Mesothelial cell of epicardium (in vitro differentiated cells): ENCODE data around the gene TIMM50. TPM values are rescaled to one million over a fixed set of nuclear protein-coding genes. Genes with fewer than 3 reads are reported as not detected.

ENCODE experiments used
- DNase-seq, 2 experiments: peaks; one replicate each; pipeline ENCODE4 v3.0.0; 2021; ENCODE audit warnings: low spot score in 2 of 2; ENCODE audit not compliant: unreplicated experiment in 2 of 2
- H3K27ac Mint-ChIP-seq: 2 replicates; pipeline ENCODE4 v1.8.0; 2021; ENCODE audit warnings: mixed read lengths
- H3K27me3 Mint-ChIP-seq: 2 replicates; pipeline ENCODE4 v1.8.0; 2021; ENCODE audit warnings: low read depth, mixed read lengths
- H3K36me3 Mint-ChIP-seq: 2 replicates; pipeline ENCODE4 v1.8.0; 2021; ENCODE audit warnings: mixed read lengths
- H3K4me1 Mint-ChIP-seq: 2 replicates; pipeline ENCODE4 v1.8.0; 2021; ENCODE audit warnings: mixed read lengths
- H3K4me3 Mint-ChIP-seq: 2 replicates; pipeline ENCODE4 v1.8.0; 2021; ENCODE audit warnings: mild to moderate bottlenecking, moderate library complexity, mixed read lengths
- H3K9me3 Mint-ChIP-seq: 2 replicates; pipeline ENCODE4 v1.8.0; 2021; ENCODE audit warnings: mixed read lengths
- total RNA-seq: library from RNA; stranded (reverse); gene quantifications from 3 replicates; pipeline ENCODE4 v1.2.1, GENCODE V29; 2021
- TF ChIP-seq, protein P1 (sequence below): fragments of 200-600 bp; sonication (generic); IDR thresholded peaks from one replicate; pipeline ENCODE4 v1.5.0; 2021; ENCODE audit warnings: antibody characterized with exemption; ENCODE audit not compliant: unreplicated experiment

Gene TIMM50
- total RNA-seq, 1 donor from 2014 or later = 70.7 TPM

DNA sequence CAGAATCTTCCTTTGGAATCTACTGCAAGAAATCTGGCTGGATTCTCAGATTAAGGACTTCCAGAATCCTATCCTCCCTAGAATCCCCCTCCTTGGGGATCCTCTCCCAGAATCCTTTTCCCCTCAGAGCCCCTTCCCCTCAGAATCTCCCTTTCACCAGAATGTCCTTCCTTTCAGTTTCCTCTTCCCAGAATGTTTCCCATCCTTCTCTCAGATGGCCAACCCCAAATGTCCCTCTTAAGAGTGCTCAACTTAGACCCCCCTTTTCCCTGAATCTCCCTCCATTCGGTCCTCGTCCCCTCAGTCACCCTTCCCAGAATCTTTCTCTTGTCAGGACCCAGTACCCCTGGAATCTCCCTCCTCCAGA, 44.3 kb upstream of the TIMM50 start:
- Mint-ChIP-seq H3K4me3 (peak overlapping the region; percentile 100), H3K4me1 (peaks cover 23% of the 10 kb centered on the region), H3K27ac (peak overlapping the region; percentile 99), H3K27me3 (no peaks in the 10 kb centered on the region), H3K9me3 (no peaks in the 10 kb centered on the region), H3K36me3 (peaks cover 16% of the 10 kb centered on the region)
- TF ChIP-seq, protein P1, sequence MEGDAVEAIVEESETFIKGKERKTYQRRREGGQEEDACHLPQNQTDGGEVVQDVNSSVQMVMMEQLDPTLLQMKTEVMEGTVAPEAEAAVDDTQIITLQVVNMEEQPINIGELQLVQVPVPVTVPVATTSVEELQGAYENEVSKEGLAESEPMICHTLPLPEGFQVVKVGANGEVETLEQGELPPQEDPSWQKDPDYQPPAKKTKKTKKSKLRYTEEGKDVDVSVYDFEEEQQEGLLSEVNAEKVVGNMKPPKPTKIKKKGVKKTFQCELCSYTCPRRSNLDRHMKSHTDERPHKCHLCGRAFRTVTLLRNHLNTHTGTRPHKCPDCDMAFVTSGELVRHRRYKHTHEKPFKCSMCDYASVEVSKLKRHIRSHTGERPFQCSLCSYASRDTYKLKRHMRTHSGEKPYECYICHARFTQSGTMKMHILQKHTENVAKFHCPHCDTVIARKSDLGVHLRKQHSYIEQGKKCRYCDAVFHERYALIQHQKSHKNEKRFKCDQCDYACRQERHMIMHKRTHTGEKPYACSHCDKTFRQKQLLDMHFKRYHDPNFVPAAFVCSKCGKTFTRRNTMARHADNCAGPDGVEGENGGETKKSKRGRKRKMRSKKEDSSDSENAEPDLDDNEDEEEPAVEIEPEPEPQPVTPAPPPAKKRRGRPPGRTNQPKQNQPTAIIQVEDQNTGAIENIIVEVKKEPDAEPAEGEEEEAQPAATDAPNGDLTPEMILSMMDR = no peak
- no peak for DNase-seq

DNA sequence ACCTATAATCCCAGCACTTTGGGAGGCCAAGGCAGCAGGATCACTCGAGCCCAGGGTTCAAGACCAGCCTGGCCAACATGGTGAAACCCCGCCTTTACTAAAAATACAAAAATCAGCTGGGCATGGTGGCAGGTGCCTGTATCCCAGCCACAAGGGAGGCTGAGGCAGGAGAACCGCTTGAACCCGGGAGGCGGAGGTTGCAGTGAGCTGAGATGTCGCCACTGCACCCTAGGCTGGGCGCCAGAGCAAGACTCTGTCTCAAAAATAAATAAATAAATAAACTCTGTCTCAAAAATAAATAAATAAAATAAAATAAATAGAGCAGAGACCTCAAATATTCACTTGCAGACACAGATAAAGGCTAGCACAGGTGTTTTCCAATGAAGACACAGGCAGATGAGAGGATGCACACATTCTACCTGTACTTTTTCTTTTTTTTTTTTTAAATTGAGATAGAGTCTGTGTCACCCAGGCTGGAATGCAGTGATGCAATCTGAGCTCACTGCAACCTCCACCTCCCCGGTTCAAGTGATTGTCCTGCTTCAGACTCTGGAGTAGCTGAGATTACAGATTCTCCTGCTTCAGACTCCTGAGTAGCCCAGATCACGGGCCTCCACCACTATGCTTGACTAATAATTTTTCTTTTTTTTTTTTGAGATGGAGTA, 42.2 kb upstream of the TIMM50 start:
- Mint-ChIP-seq H3K27ac (no peak overlapping the region), H3K4me3 (no peak overlapping the region), H3K36me3 (peaks cover 8% of the 10 kb centered on the region), H3K27me3 (no peaks in the 10 kb centered on the region), H3K9me3 (no peaks in the 10 kb centered on the region), H3K4me1 (peaks cover 23% of the 10 kb centered on the region)
- no peak for DNase-seq
- TF ChIP-seq, protein P1 = no peak

DNA sequence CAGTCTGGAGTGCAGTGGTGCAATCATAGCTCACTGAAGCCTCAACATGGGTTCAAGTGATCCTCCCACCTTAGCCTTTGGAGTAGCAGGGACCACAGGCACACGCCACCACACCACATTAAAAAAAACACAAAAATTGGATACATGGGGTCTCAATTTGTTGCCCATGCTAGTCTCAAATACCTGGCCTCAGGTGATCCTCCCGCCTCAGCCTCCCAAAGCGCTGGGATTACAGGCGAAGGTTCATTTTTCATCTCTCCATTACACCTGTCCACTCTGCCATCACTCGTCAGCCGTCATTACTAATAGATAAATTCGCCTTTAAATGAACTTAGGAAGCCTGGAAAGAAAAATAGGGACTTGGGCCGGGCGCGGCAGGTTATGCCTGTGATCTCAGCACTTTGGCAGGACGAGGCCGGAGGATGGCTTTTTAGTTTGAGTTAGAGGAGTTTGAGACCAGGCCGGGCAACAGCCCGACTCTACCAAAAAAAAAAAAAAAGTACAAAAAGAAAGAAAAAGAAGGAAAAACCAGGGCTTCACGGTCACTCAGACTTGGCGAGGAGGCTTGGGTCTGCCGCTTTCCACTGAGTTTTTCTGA, 35.9 kb upstream of the TIMM50 start:
- H3K36me3 Mint-ChIP-seq = peaks cover 14% of the 10 kb centered on the region
- peak overlapping the region; percentile 92 for H3K4me3 Mint-ChIP-seq

DNA sequence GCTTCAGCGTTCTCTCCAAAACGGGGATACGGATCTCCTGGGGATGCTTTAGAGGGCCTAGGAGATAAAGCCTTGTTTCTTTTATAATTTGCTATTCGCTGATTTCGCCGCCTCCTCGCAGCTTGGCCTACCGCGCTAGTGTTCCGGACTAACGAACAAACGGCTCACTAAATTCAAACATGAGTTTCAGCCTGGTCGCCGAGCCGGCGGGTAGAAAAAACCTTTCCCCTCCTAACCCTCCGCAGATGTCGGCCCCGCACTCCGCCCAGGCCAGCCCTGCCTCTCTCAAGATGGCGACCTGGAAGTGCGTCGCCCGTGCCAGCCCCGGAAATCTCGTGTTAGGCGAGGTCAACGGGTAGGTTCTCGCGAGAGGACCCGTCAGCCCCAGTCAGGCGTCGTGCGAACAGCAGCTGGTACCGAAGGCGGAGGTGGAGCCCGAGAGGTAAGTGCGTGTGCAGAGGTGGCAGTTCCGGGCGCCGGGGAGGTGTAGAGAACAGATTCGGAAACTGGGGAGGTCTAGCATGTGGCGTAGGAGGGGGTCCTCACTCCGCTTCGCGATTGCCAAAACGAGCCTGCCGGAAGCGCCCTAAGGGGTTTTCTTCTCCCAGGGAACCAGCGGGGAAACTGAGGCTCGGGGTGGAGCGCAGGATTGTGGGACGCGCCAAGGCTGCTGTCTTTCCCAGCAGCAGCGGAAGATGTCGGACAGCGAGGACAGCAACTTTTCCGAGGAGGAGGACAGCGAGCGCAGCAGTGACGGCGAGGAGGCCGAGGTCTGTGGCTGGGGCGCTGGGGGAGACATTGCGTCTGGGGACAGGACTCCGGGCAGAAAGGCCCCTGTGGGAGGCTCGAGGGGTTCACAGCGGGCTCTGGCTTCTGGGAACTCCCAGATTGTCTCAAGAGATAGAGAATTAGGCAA, 35.2 kb upstream of the TIMM50 start, which contains the start of gene SUPT5H:
Gene SUPT5H (plus strand): TSS at position 387 of the 916 bp plus-strand sequence. CDS start 309 bp downstream, at position 696.
- peak; percentile 84 to 92 for DNase-seq
- Mint-ChIP-seq H3K4me3 (peak within 1 kb of the TSS; percentile 92), H3K9me3 (no peaks in the 10 kb centered on the region), H3K27ac (peak within 1 kb of the TSS; percentile 97), H3K27me3 (no peaks in the 10 kb centered on the region), H3K4me1 (peaks cover 26% of the 10 kb centered on the region), H3K36me3 (peaks cover 14% of the 10 kb centered on the region)
- TF ChIP-seq, protein P1 = no peak

More for the DNA sequence above, 35.9 kb upstream of the TIMM50 start:
- Mint-ChIP-seq H3K27me3 (no peaks in the 10 kb centered on the region), H3K27ac (peak overlapping the region; percentile 97), H3K4me1 (peaks cover 26% of the 10 kb centered on the region), H3K9me3 (no peaks in the 10 kb centered on the region)
- TF ChIP-seq, protein P1 = no peak
- DNase-seq = no peak

DNA sequence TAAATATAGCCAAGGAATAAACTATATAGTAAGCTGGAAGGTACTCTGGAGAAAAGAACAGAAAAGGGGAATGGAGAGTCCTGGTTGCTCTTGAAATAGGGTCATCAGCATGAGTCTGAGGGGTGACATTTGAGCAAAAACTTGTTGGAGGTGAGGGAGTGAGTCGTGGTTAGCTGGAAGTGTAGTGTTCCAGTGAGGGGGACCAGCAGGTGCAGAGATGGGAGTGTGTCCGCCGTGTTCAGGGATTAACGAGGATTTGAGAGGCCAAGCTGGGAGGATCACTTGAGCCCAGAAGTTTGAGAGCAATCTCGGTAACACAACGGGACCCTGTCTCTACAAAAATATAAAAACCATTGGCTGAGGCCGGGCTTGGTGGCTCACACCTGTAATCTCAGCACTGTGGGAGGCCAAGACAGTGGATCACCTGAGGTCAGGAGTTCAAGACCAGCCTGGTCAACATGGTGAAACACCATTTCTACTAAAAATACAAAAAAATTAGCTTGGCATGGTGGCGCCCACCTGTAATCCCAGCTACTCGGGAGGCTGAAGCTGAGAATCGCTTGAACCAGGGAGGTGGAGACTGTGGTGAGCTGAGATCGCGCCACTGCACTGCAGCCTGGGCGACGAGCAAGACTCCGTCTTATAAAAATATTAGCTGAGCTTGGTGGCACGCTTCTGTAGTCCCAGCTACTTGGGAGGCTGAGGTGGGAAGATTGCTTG, 34.1 kb upstream of the TIMM50 start:
- TF ChIP-seq, protein P1 = no peak
- no peaks in the 10 kb centered on the region for H3K9me3 Mint-ChIP-seq

More for the DNA sequence above, 34.1 kb upstream of the TIMM50 start:
- no peak for DNase-seq
- H3K4me3 Mint-ChIP-seq = peak overlapping the region; percentile 92
- H3K27me3 Mint-ChIP-seq = no peaks in the 10 kb centered on the region
- H3K27ac Mint-ChIP-seq = peak overlapping the region; percentile 97
- peaks cover 14% of the 10 kb centered on the region for H3K36me3 Mint-ChIP-seq
- H3K4me1 Mint-ChIP-seq = peaks cover 26% of the 10 kb centered on the region
